K562 (cell line): ENCODE data around the gene GGNBP2. TPM values are rescaled to one million over a fixed set of nuclear protein-coding genes. Genes with fewer than 3 reads are reported as not detected.

Source experiments
- ATF1 ChIP-seq, 2 experiments: fragments of 450-650 bp in 1 of 2; IDR thresholded peaks; 2 replicates each; pipeline ENCODE4 v1.6.1; 2016; ENCODE audit warnings: missing compliant biosample characterization in 1 of 2, missing genetic modification characterization in 1 of 2
- BCL6 ChIP-seq: fragments of 250-450 bp; sonication (Bioruptor Pico); IDR thresholded peaks from 2 replicates; pipeline ENCODE4 v1.4.0; 2020
- BCOR ChIP-seq: fragments of 450-650 bp; IDR thresholded peaks from 2 replicates; pipeline ENCODE4 v1.6.1; 2016
- EHMT2 ChIP-seq: fragments of 450-650 bp; IDR thresholded peaks from 2 replicates; pipeline ENCODE4 v1.6.1; 2018; ENCODE audit warnings: antibody characterized with exemption
- ERF ChIP-seq: fragments of 450-650 bp; formaldehyde crosslinking; IDR thresholded peaks from 2 replicates; pipeline ENCODE4 v1.4.0; 2020; ENCODE audit warnings: mild to moderate bottlenecking, mixed read lengths
- ESRRA ChIP-seq: fragments of 450-650 bp; IDR thresholded peaks from 2 replicates; pipeline ENCODE4 v1.6.1; 2014; ENCODE audit warnings: low read depth, mild to moderate bottlenecking, moderate library complexity, borderline replicate concordance
- FIP1L1 ChIP-seq: fragments of 200-400 bp; formaldehyde crosslinking; IDR thresholded peaks from 2 replicates; pipeline ENCODE4 v1.6.1; 2018; ENCODE audit warnings: mild to moderate bottlenecking, low read depth, low read length; ENCODE audit not compliant: poor library complexity, severe bottlenecking
- HSF4 ChIP-seq: fragments of 250-450 bp; sonication (Bioruptor Pico); IDR thresholded peaks from 2 replicates; pipeline ENCODE4 v2.1.2; 2022; ENCODE audit warnings: mild to moderate bottlenecking, moderate library complexity, borderline replicate concordance
- JUNB ChIP-seq: fragments of 450-650 bp; formaldehyde crosslinking; conservative IDR thresholded peaks from 2 replicates; pipeline ENCODE4 v1.4.0; 2020; ENCODE audit warnings: mild to moderate bottlenecking
- MYC ChIP-seq, 2 experiments: fragments of 250-450 bp in 1 of 2; sonication (Bioruptor Pico) in 1 of 2; IDR thresholded peaks; 2 replicates each; pipeline versions ENCODE4 v1.5.1 to v1.6.1; 2012 to 2021; ENCODE audit warnings: low read depth in 2 of 2, borderline replicate concordance in 1 of 2, improper control_type of control experiment in 1 of 2, low read length in 1 of 2, mild to moderate bottlenecking in 1 of 2, moderate library complexity in 1 of 2
- NR1H2 ChIP-seq: sonication (generic); formaldehyde crosslinking; IDR thresholded peaks from 2 replicates; pipeline ENCODE4 v1.4.0; 2020; ENCODE audit warnings: mild to moderate bottlenecking, missing genetic modification reagents
- NUFIP1 ChIP-seq: fragments of 450-650 bp; IDR thresholded peaks from 2 replicates; pipeline ENCODE4 v1.6.1; 2018; ENCODE audit not compliant: partially characterized antibody
- PRMT5 ChIP-seq: sonication (generic); formaldehyde crosslinking; IDR thresholded peaks from 2 replicates; pipeline ENCODE4 v1.5.0; 2020; ENCODE audit warnings: missing genetic modification reagents
- ZNF121 ChIP-seq: sonication (generic); formaldehyde crosslinking; conservative IDR thresholded peaks from 2 replicates; pipeline ENCODE4 v1.8.0; 2022; ENCODE audit warnings: missing genetic modification reagents
- ZNF311 ChIP-seq: fragments of 250-450 bp; sonication (Bioruptor Pico); IDR thresholded peaks from 2 replicates; pipeline ENCODE4 v1.4.0; 2020; ENCODE audit warnings: mild to moderate bottlenecking, moderate library complexity
- ZNF764 ChIP-seq: fragments of 250-450 bp; sonication (Bioruptor Pico); IDR thresholded peaks from 2 replicates; pipeline ENCODE4 v1.4.0; 2020; ENCODE audit warnings: low read depth, mild to moderate bottlenecking, moderate library complexity
- polyA plus RNA-seq, 8 experiments: library from polyadenylated mRNA; depleted of rRNA in 4 of 8; stranded (reverse) in 5 of 8; unstranded in 3 of 8; fragments of >200 nt; fragmentation: Nextera tagmentation in 2 of 8; fragmentation: Illumina TruSeq in 1 of 8; extraction: Ambion mirVana in 2 of 8; extraction: Trizol in 1 of 8; gene quantifications; 2 replicates each; pipeline versions ENCODE4 v1.2.1 to v1.2.3, GENCODE V29; 2011 to 2014; ENCODE audit warnings: inconsistent platforms in 1 of 8, missing spikeins in 1 of 8
- total RNA-seq, 7 experiments: library from RNA; depleted of rRNA in 6 of 7; stranded (reverse); fragments of >200 nt in 6 of 7; fragmentation: Illumina TruSeq in 2 of 7; extraction: Trizol in 2 of 7; gene quantifications; 2 replicates each; pipeline versions ENCODE4 v1.2.1 to v1.2.3, GENCODE V29; 2011 to 2021; ENCODE audit warnings: low replicate concordance in 1 of 7
- TF ChIP-seq, protein P1 (sequence below): fragments of 250-450 bp; sonication (Bioruptor Pico); IDR thresholded peaks from 2 replicates; pipeline ENCODE4 v1.8.0; 2022; ENCODE audit warnings: inconsistent platforms, mild to moderate bottlenecking, moderate library complexity, borderline replicate concordance
- TF ChIP-seq, protein P2 (sequence below): sonication (generic); formaldehyde crosslinking; IDR thresholded peaks from 2 replicates; pipeline ENCODE4 v1.9.0; 2022; ENCODE audit warnings: mild to moderate bottlenecking, missing genetic modification reagents
- TF ChIP-seq, protein P3 (sequence below): fragments of 200-800 bp; sonication (Bioruptor generic); IDR thresholded peaks from 2 replicates; pipeline ENCODE4 v1.6.1; 2017; ENCODE audit warnings: missing genetic modification characterization, missing compliant biosample characterization
- TF ChIP-seq, protein P4 (sequence below): sonication (generic); formaldehyde crosslinking; IDR thresholded peaks from 2 replicates; pipeline ENCODE4 v1.8.0; 2022; ENCODE audit warnings: missing genetic modification reagents, mild to moderate bottlenecking, moderate library complexity, borderline replicate concordance

Gene GGNBP2
- total and polyA plus RNA-seq, 9 of the 15 experiments (the other 6 are each of a cell fraction or from before 2014, with no cell fraction given) = 35.7 to 96.6 (median 64.1) TPM

DNA sequence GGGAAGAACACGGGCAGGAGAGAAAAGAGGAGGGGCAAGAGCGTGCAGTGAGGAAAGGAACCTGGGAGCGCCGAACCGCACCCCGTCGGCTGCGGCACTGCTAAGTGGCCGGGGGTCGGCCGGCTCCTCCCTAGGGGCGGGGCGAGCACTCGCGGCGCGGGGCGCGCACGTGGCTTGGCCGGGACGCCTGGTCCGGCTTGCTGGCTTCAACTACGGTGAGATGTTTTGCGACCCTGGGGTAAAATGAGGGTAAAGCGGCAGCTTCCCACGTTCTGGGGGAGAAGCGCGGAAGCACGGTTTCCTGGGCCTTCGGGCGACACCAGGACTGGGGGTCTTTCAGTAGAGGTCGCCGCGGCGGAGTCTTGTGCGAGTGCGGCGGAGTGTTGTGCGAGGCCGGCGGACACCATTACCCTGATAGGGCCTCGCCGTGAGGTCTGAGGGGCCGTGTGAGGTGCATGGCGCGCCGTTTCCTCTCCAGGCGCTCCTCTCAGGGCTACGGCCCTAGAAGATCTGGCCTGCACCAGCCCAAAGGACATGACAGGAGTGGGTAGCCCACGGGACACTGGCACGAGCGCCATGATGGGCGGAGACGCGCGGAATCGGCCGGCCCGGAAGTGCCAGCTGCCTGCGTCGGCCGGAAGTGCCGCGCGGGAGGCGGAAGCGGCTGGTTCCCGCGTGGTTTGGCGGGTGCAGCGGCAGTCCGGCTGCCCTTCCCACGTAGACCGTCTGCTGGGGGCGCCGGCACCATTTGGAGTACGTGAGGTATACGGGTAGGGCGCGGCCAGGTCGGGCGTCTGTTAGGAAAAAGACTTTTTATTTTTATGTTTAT, 9.7 kb upstream of the GGNBP2 start, which contains the start of the genes MYO19 and PIGW (continued):
- TF ChIP-seq, protein P1, sequence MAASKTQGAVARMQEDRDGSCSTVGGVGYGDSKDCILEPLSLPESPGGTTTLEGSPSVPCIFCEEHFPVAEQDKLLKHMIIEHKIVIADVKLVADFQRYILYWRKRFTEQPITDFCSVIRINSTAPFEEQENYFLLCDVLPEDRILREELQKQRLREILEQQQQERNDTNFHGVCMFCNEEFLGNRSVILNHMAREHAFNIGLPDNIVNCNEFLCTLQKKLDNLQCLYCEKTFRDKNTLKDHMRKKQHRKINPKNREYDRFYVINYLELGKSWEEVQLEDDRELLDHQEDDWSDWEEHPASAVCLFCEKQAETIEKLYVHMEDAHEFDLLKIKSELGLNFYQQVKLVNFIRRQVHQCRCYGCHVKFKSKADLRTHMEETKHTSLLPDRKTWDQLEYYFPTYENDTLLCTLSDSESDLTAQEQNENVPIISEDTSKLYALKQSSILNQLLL (CRISPR knock-in tag) = no peak
- TF ChIP-seq NR1H2 (CRISPR knock-in tag) = no peak
- TF ChIP-seq, protein P2, sequence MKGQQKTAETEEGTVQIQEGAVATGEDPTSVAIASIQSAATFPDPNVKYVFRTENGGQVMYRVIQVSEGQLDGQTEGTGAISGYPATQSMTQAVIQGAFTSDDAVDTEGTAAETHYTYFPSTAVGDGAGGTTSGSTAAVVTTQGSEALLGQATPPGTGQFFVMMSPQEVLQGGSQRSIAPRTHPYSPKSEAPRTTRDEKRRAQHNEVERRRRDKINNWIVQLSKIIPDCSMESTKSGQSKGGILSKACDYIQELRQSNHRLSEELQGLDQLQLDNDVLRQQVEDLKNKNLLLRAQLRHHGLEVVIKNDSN = peak; percentile 78
- TF ChIP-seq EHMT2 = no peak
- no peak for TF ChIP-seq ZNF764 (CRISPR knock-in tag)
- TF ChIP-seq JUNB (CRISPR knock-in tag) = 0 out of 2 replicates have a peak, but pooled peaks have one; percentile 17
- peak; percentile 66; the same call in 1 of the 2 replicates for TF ChIP-seq ESRRA
- TF ChIP-seq BCL6 (CRISPR knock-in tag) = no peak
- TF ChIP-seq ATF1 (CRISPR knock-in tag; IDR thresholded peaks at IDR 0.05) = no peak
- peak; percentile 92 for TF ChIP-seq ATF1 (tag; IDR thresholded peaks at IDR 0.05)
- TF ChIP-seq ZNF121 (CRISPR knock-in tag) = no peak
- no peak for TF ChIP-seq PRMT5
- TF ChIP-seq, protein P3, sequence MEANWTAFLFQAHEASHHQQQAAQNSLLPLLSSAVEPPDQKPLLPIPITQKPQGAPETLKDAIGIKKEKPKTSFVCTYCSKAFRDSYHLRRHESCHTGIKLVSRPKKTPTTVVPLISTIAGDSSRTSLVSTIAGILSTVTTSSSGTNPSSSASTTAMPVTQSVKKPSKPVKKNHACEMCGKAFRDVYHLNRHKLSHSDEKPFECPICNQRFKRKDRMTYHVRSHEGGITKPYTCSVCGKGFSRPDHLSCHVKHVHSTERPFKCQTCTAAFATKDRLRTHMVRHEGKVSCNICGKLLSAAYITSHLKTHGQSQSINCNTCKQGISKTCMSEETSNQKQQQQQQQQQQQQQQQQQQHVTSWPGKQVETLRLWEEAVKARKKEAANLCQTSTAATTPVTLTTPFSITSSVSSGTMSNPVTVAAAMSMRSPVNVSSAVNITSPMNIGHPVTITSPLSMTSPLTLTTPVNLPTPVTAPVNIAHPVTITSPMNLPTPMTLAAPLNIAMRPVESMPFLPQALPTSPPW = peak; percentile 69; the same call in 1 of the 2 replicates
- TF ChIP-seq, protein P4, sequence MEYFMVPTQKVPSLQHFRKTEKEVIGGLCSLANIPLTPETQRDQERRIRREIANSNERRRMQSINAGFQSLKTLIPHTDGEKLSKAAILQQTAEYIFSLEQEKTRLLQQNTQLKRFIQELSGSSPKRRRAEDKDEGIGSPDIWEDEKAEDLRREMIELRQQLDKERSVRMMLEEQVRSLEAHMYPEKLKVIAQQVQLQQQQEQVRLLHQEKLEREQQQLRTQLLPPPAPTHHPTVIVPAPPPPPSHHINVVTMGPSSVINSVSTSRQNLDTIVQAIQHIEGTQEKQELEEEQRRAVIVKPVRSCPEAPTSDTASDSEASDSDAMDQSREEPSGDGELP (CRISPR knock-in tag) = peak; percentile 89
- peak; percentile 65; the same call in 1 of the 2 replicates for TF ChIP-seq ERF (CRISPR knock-in tag)
- peak; percentile 99 for TF ChIP-seq MYC (IDR thresholded peaks at IDR 0.05; ENCODE audit: low read depth, low read length)
- TF ChIP-seq MYC (CRISPR knock-in tag; IDR thresholded peaks at IDR 0.05; ENCODE audit: borderline replicate concordance, low read depth) = peak; percentile 99
- peak; percentile 21; the same call in 1 of the 2 replicates for TF ChIP-seq ZNF311 (CRISPR knock-in tag)
- no peak for TF ChIP-seq NUFIP1
- no peak for TF ChIP-seq BCOR
- TF ChIP-seq HSF4 (CRISPR knock-in tag) = no peak
- TF ChIP-seq FIP1L1 = peak; percentile 86
